ENCODE results near the gene KRT34. TPM values are rescaled to one million over a fixed set of nuclear protein-coding genes. Genes with fewer than 3 reads are reported as not detected.
"Not testable (repeated sequence)": the region's sequence is repeated elsewhere in the genome, so short reads cannot be mapped to it uniquely, and the experiment has no call there.

KRT34 gene
- total RNA-seq, 1 donor from 2014 or later, result 19.5 TPM

GRCh38 chr17:41366070-41366469 lies 16.0 kb downstream of the KRT34 start:
- DNase-seq, result no peak

- DNase-seq, result no peak
Observed at GRCh38 chr17:41363881-41364280, 18.2 kb downstream of the KRT34 start.

- no peak for DNase-seq
Observed at GRCh38 chr17:41360296-41360995, 21.7 kb downstream of the KRT34 start.

- DNase-seq, result no peak
Observed at GRCh38 chr17:41354536-41354935, 27.6 kb downstream of the KRT34 start.

GRCh38 chr17:41352597-41353366 lies 29.3 kb downstream of the KRT34 start:
- no peak for DNase-seq

GRCh38 chr17:41351177-41351576 lies 30.9 kb downstream of the KRT34 start:
- no peak for DNase-seq

GRCh38 chr17:41350381-41350878 lies 31.7 kb downstream of the KRT34 start, which contains the start of gene KRT33A:
TSS of gene KRT33A (minus strand) at chr17:41350828. CDS start at chr17:41350767, 61 bp downstream.
- DNase-seq, result not testable (repeated sequence)

- DNase-seq, result no peak
Observed at GRCh38 chr17:41347869-41348760, 34.0 kb downstream of the KRT34 start.

- DNase-seq, result not testable (repeated sequence)
Observed at GRCh38 chr17:41346421-41346820, 35.7 kb downstream of the KRT34 start.

- no peak for DNase-seq
Observed at GRCh38 chr17:41345992-41346391, 36.1 kb downstream of the KRT34 start.

GRCh38 chr17:41343029-41343428 lies 39.1 kb downstream of the KRT34 start:
- no peak for DNase-seq

GRCh38 chr17:41340934-41341861 lies 40.9 kb downstream of the KRT34 start:
- no peak for DNase-seq

- DNase-seq, result no peak
Observed at GRCh38 chr17:41340494-41340893, 41.6 kb downstream of the KRT34 start.

GRCh38 chr17:41339571-41340172 lies 42.4 kb downstream of the KRT34 start:
- no peak for DNase-seq

GRCh38 chr17:41338961-41339485 lies 43.1 kb downstream of the KRT34 start:
- DNase-seq, result peak; percentile 20

- DNase-seq, result no peak
Observed at GRCh38 chr17:41335747-41336146, 46.4 kb downstream of the KRT34 start.

GRCh38 chr17:41334385-41335305 lies 47.5 kb downstream of the KRT34 start:
- DNase-seq, result no peak

GRCh38 chr17:41333836-41334235 lies 48.3 kb downstream of the KRT34 start:
- DNase-seq, result no peak

GRCh38 chr17:41333098-41333497 lies 49.0 kb downstream of the KRT34 start:
- DNase-seq, result no peak

Measured in skin of body (tissue), 2 donors.